Occipital lobe (tissue), 2 donors: ENCODE measurements around the gene DCT. TPM values are rescaled to one million over a fixed set of nuclear protein-coding genes. Genes with fewer than 3 reads are reported as not detected.

Experiments
- DNase-seq: peaks from one replicate; lab custom pipeline; 2025; lab: John Stamatoyannopoulos, UW
- total RNA-seq: library from RNA; depleted of rRNA; stranded (reverse); fragments of >200 nt; gene quantifications from one replicate; pipeline ENCODE4 v1.2.3, GENCODE V29; 2014

Gene DCT
- total RNA-seq, 1 donor from 2014 or later = 0.47 TPM

DNA sequence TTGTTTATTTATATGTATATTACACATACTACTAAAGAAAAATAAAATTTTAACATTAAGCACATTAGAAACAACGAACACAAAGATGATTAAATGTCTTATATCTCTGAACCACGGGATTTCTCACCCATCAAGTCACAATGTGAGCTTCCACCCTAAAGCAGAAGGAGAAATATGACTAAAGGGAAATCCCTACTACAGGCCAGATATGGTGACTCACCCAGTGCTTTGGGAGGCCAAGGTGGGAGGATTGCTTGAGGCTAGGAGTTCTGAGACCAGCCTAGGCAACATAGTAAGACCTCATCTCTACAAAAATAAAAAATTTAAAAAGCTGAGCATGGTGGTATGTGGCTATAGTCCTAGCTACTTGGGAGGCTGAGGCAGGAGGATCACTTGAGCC is 24.6 kb downstream of the DCT start:
- no peak for DNase-seq

DNA sequence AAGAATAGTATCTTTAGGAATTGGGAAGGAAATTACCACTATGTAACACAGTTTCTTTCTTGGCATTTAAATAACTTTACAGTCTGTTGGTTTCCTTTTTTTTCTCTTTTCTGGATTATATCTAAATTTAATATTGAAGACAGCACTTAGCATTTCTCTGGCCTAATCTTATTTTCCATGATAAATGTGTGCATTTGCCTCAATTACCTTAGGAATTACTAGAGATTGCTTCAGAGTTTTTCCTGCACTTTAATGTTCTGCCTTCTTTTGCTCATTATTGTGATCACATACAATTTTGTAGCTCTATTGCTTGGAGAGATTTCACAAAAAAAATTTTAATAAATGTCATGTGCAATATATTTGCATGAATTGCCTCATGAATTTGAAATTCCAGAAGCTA is 25.1 kb downstream of the DCT start:
- no peak for DNase-seq

DNA sequence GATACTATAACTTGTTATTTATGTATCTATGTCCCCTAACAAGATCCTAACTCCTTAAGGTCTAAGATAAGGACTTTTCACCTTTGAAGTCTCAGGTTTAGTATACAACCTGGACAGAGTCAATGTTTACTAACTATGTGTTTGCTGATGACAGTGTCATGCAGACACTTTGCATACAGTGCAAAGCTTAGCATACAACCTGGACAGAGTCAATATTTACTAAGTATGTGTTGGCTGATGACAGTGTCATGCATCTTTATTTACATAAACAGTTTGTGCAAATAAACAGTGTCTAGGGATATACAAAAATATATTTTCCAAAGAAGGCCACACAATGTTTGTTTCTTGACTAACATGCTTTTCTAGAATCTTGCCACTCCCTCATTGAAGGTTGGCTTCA is 34.7 kb downstream of the DCT start:
- no peak for DNase-seq

DNA sequence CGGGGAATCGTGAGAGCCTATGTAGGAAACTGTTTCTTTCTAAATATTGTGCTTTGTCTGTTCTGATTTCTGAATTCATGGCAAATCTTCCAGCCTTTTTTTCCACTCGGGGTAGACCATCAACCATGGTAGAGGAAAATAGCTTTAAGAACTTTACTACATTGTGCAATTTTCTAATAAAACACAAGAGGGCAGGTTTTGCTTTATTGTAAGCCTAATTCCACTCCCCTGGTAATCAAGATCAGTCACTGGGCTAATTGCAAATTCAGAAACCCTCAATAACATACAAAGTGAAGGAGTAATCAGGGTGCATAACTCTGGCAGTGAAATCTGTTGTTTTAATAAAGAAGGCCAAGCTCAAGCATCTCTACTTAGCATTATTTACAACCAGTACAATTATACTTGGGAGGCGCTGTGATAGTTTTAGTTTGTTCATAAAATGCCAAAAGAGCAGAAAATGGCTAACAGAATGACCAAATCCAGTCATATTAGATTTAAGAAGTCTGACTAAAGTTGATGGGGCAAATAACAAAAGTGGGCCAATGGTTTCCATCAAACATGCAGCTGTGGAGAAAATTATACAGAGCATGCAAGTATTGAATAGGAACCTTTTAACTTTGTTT is 43.8 kb downstream of the DCT start:
- DNase-seq = no peak

DNA sequence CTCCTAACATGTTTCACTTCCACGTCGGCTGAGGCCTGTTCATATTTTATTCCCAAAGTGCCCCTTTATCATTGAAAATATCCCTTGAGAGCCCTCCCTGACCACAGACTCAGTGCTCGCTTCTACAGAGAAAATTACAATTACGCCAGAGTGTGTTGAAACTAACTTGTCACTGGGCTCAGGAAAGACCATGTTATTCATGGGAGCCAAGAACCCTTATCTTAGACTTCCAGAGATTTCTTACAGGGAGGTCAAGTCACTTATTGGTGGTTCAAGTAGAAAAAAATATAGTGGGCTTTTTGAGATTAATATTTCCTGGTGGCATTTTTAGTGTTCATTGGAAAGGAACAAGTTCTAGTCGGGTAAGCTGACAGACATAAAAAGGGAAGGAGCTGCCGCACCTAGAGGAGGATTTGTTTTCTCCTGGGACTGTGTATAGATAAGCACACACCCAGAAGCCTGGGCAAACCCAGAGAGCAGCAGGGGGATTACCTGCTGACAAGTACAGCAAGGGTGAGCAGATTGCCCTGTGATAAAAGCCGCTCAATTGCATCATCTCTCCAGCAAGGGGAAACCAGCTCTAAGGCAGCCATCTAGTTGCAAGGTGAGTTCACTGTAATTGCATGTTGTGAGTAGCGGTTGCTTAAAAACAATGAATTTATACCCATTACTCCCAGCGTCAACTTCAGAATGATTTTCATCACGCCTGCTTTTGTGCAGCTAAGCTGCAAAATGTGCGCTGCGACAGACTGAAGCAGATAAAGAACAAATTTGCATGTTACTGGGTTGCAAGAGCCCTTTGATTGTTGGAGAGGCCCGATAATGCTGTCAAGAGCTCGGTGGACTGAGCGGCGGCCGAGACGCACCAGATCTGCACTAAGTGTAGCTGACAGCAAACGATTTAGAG is 46.2 kb downstream of the DCT start:
- DNase-seq = no peak

DNA sequence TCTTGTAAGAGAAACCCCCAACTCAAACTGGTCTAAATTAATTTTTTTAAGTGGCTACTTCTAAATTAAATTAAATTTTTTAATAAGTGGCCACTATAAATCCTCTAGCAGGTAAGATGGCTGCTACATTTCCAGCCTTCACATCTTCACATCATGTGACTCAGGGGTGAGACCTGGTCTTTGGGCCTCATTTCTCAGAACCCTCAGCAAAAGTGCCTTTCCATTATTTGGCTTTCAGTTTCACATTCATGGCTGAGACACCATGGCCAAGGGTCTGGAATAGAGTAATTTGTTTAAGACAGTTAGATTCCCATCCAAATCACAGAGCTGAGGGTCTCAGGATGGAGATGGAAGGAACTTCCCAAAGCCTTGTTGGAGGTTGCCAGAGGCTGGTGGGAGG is 47.5 kb downstream of the DCT start:
- DNase-seq = no peak

DNA sequence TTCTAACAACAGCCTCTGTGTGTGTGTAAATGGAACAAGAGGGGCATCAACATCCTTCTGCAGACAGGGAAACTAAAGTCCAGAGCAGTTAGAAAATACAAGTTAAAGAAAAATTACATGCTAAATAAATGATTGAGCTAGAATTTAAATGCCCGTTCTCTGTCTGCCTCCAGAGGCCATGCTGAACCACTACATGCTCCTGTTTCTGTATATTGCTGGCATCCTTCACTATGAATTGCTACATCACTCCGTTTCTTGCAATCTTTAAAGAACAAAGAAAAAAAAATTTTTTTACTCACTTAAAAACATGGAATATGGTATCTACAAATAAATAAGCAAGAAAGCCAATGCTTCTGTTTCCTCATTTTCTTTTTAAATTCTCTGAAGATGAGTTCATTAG is 47.9 kb downstream of the DCT start:
- DNase-seq = no peak

DNA sequence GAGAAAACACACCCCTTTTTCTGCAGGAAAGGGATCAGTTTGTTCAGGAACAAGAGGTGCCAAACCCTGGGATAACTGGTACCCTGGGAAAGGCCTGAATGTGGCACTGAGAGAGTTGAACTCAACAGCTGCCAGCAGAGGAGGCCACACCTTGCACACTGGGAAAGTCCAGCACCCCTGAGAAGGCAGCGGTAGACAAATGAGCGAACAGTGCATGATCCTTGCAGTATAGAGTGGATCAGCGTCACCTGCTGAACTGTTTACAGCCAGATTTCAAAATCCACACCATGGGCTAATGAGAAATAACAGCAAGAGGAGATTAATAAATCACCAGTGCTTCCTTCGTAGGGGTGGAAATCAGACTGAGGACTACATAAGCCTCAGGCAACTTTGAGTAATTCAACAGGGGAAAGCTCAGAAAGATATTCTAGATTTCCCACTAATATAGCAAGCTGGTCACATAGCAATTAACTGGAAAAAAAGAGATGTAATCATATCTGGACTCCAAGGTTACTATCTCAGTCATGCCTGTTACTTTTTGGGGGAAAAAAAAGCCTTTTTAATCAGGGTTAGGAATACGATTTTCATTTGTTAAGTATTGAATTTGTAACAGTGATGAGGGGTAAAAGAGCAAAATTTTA is 52.0 kb downstream of the DCT start:
- DNase-seq = no peak

DNA sequence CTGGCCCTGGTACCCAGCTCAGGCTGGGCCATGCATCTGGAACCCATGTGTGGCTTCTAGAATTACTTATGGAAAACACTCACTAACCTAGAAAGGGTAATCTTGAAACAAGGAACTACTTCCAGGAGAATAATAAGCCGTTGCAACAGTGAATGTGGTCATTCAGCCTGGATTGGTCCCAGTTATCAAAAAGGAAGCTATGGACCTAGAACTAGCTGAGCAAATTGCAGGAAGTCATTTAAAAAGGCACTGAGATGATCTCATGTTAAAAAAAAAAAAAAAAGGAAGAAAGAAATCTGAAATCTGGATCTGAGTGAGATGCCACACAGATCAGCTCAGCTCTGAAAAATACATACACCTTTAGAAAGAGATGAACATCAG is 59.6 kb downstream of the DCT start:
- no peak for DNase-seq

DNA sequence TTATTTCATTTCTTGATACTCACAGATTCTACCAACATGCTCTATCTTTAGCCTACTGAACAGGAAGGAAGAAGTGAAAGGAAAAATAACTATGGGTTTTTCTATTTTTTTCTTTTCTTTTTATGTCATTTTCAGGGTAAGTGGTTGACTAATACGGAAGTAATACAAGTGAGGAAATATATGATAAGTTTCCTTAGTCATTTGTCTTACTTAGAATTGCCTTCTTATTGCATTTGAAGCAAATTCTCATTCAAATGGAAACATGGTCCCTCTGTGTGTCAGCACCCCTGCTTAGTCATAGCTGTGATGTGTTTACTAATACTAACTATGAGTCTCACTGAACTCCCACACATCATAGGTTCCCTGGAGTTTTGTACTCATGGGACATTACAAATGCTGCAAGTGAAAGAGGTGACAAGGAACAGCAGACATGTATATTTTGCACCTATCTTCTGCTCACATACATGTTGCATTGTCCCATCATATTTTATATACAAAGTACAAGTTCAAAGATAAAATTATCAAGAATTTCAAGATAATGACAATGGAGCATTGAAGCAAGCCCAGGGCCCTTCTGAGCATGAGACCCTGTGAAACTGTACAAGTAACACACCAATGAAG is 60.1 kb downstream of the DCT start:
- DNase-seq = no peak

DNA sequence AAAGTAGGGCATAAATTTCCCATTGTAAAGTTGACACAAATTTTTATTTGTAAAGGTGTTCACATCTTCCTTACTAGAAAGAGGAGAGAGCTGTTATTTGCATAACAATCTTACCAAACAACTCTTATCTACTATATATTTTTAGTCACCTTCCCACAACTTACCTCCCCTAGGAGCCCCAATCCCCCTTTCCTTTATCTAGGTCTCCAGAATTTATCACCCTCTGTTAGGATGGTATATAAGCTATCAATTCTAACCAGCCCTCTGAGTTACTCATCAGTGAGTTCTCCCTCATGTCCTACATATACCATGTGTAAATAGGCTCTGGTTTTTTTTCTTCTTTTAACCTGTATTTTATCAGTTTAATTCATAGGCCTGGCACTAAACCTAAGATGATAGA is 62.2 kb downstream of the DCT start:
- DNase-seq = no peak

DNA sequence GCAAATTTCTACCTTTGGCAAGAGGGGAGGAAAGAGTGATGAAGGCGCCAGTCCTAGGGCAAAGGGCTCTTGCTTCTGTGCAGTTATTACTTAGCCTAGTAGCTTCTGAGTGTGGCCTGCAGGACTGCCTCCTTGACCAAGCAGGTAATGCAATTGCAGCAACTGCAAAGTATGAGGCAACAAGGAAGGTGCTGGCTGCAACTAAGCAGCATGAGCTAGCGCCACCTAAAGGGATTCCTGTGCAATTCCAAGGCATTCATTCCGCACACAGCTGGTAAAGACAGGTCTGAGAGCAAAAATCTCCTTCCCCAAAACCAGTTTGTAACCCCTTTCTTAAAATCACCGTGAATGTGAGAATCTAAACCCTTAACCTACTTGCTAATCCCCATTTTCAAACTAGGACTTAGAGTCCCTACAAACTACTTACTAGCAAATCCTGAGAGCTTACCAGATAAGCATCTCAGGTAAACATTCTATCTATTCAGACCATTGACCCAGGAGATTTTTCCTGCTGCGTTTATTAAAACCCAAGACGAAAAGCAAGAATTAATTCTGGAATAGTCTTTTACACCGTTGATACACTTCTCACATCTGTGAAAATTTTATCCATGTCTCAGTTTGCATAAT is 62.9 kb downstream of the DCT start:
- DNase-seq = no peak

DNA sequence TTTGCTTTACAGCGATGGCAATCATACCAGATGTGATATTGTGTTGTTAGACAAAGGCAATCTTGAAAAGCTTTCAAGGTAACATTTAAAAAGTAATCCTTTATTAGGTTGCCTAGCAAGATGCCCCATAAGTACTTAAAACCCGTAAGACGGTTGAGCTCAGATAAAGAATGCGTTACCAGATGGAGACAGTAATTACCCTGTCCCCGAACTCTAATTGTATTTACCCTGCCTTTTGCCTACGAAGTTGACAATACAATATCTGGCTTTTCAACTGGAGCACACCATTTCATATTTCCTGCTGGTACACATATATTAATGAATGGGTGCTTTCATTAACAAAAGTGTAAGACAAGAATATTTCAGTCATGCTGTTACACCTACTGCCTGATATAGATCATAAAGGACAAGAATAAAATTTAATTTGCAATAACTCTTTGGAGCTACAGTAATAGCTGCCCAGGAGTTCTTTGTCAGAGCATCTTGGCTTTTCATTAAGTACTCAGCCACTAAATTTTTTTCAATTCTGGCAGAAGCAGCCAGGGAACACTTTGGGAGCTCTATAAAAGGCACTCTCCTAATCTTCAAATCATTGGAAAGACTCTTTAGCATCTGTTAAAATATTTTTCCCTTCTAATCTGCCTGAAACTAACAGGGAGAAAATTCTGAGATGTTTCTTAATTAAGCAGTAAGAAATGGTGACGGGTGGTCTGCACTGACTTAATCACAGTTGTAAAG is 63.8 kb downstream of the DCT start:
- no peak for DNase-seq

DNA sequence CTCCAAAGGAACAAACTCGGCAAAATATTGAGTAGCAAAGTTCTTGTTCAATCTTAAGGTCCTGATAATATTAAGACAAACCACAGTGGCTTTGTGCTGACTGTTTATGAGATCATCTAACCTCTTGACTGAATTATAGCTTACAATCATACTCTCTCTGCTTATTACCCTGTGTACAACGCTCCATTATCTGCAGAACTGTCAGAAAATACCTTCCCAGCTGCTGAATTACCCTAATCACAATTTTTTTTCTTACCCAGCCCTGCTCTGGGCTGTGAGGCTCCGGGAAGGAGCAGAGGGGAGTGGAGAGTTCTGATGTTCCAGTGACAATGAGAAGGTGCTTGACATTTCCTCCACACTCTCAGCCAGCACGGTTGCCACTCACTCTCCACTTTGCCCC is 64.8 kb downstream of the DCT start:
- no peak for DNase-seq

DNA sequence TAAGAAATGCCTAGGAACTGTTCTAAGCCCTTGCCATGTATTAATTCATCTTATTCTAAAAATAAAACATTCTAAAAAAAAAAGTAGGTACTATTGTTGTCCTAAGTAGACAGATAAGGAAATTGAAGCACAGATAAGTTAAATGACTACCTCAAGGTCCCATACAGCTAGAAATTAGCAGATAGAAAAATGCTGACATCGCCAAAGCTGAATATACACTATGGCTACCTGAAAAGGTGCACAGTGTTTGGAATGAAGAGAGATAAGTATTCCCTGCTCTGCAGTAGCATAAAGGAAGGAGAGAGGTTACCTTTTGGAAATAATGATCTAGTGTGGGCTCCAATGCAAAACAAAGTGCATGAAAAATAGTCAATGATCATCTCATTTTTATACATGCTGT is 65.3 kb downstream of the DCT start:
- DNase-seq = no peak

DNA sequence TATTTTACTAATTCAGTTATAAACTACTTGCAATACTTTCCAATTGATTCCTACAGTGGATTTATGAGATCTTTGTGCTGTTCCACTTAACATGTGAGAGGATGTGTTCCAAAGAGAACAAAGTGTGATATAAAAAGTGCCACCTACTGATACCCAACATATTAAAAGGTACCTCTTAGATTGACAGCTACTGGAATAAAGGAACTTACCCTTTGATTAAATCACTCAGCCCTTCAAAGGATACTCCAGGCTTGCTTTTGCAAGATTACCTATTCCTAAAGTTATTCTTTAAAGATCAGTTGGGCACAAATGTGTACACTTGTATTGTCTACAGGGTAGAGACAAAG is 65.9 kb downstream of the DCT start:
- no peak for DNase-seq

DNA sequence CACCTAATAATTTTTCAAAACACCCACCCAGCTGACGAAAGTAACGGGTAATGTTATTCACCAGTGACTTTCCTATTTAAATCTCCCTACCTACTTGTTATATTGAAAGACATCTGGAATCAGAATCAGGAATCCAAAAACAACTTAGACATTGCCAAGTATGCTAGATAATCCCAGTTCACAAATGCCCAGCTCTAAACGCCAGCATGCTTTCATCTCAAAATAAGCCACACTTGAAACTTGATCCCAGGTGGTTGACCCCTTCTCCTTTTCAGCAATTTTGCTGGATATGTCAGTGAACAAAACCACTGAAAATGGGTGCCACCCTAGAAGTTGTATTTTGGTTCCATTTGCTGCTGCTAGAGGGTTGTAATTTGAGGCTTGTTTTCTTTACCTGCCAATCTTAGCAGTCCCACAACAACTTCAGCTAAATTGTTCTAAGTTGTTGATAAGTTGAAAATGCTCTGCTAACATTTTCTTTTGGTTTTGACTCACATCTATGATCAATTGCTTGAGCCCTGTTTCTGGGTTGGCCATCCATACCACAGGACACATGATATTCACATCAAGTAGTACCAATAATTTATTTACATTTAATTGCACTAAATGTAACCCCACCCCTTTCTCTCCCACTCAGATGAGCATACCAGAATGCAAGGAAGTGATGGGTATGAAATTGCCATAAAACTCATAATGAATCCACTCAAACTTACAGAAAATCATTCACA is 66.4 kb downstream of the DCT start:
- DNase-seq = no peak

DNA sequence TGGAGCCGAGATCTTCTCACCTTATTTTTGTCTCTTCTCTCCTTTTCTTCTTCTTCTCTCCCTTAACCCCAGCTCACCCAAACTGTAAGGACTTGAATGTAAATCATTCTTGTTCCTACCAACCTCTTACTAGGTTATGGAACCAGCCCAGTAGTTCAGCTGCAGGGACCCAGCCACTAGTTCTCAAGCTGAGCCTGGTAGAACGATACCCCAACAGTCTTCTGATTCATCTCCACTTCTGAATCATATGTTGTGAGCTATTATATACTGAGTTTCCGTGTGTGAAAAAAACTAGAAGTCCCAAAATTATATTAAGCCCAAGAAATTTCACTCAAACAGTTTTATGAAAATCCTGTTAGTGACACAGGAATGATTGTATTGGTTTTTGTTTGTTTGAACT is 67.7 kb downstream of the DCT start:
- no peak for DNase-seq

DNA sequence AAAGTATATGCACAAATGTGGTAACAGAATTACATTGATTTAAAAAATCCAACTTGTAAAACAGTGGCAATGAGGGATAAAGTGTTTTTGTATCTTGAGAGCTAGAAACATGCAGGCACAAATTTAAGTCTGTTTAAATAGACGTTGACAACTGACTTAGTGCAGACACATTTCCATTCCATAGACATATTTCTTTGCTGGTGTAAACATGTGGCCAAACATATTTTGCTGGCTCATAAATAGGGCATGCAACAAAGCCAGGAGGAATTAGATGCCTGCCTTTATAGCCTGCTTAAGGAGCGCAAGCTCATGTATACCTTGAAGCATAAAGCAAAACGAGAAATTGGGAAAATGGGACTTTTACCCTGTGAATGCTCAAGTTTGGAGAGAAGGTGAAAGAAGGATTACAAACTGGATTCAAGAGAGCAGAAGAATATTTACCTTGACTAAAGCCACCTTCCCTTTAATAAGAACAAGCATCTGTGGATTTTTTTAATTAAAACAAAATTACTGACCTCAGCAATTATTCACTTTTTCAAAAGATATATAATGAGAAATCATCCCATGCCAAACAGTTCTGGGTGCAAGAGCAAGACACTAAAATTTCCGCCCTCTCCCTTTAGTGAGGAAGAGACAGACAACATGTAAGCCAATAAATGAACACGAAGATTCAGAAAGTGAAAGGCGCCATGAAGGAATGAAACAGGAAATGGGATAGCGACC is 71.0 kb downstream of the DCT start:
- DNase-seq = no peak

DNA sequence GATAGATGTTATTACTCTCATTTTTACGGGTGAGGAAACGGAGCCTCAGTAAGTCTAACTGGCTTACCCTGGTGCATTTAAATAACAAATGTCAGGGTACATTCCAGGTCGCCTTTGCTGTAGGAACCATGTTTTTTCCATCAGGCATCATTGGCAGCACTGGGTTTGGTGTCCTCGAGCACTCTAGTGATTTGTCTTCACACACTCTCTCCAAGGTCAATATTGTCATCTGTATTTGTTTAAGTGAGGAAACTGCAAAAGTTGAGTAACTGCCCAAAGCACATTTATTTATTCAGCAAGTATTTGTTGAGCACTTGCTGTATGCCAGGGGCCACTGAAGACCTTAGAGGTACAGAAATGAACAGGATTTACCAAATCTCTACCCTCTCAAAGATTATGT is 78.6 kb downstream of the DCT start:
- DNase-seq = no peak
